GM20000 (cell line): ENCODE results near the gene THNSL1.

Experiments
- DNase-seq: peaks from one replicate; pipeline ENCODE4 v3.0.0; 2012; ENCODE audit warnings: low spot score
- TF ChIP-seq, protein P1 (sequence below): IDR thresholded peaks from 2 replicates; pipeline ENCODE4 v1.5.1; 2012; ENCODE audit warnings: mild to moderate bottlenecking, control low read depth; ENCODE audit errors: extremely low read depth, missing control alignments

The THNSL1 gene

DNA sequence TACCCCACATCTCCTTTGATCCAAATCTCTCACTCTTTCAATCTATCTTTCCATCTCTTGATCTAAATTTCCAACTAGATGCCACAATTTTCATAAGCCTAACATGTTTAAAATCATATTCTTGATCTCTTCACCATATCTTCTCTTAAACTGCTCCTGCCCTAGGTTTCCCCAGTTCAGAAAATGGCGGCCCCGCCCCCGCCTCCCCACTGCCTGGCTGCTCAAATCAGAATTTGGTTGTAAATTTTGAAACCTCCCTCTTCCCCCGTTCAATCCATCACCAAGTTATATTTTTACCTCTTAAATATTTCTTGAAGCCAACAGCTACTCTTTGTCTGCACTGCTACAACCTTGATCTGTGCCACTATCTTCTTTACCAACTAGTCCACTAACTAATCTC lies 36.7 kb upstream of the THNSL1 start:
- no peak for DNase-seq
- TF ChIP-seq, protein P1, sequence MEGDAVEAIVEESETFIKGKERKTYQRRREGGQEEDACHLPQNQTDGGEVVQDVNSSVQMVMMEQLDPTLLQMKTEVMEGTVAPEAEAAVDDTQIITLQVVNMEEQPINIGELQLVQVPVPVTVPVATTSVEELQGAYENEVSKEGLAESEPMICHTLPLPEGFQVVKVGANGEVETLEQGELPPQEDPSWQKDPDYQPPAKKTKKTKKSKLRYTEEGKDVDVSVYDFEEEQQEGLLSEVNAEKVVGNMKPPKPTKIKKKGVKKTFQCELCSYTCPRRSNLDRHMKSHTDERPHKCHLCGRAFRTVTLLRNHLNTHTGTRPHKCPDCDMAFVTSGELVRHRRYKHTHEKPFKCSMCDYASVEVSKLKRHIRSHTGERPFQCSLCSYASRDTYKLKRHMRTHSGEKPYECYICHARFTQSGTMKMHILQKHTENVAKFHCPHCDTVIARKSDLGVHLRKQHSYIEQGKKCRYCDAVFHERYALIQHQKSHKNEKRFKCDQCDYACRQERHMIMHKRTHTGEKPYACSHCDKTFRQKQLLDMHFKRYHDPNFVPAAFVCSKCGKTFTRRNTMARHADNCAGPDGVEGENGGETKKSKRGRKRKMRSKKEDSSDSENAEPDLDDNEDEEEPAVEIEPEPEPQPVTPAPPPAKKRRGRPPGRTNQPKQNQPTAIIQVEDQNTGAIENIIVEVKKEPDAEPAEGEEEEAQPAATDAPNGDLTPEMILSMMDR: no peak

DNA sequence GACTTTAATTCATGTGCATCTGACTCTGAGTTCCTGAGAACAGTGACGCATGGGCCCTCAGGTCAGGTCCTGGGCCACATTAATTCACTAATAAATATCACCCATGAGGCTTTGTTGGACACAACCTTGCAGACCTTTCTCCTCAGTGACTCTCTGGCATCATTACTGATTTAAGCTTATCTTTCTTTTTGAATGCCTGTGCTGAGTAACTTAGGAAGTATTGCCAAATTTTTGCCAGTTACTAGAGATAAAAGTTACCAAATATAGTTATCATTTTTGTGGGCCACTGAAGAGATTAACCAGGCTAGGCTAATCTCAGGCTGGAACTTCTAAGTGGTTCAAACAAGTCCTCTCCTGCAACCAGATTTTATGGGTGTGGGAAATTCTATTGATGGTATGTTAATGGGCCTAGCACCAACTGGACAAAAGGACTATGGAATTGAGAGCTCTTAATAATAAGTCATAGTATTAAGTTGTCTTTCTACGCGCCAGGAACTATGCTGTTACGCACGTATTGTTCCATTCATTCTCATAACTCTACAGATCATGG lies 35.2 kb upstream of the THNSL1 start:
- TF ChIP-seq, protein P1: no peak
- DNase-seq: no peak

DNA sequence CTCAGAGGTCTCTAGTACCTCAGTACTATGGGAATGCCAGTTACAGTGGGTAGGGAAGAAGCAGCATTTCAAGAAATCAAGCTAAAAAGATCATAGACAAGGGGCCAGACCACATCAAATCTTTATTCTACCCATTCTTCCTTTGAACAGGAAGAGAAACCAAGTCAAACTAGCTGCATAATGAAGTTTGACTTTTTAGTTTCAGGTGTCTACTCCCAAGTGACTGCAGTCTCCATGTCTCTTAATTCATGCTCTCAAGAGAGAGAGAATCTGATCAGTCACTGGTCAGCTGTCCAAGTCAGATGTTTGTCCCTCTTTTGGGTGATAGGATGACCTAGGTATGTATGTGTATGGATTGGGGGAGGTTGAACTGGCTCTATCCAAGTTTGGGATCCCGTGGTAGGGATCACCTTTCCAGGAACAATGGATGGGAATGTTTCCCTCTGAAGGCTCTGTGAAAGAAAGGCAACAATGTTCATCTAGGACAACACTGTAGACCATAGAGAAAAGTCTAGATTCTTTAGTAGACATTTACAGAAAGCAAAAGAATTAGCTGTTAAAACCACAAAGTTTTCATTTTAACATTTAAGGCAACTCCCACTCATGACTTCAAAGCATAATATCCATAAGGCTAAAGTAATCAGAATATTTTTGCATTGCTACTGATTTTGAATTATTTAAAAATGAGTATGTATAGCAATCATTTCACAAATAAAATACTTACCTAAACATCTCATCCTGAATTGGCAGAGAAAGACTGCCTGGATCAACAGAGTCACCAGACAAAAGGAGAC lies 33.9 kb upstream of the THNSL1 start:
- TF ChIP-seq, protein P1: no peak
- peak; percentile 7 for DNase-seq

DNA sequence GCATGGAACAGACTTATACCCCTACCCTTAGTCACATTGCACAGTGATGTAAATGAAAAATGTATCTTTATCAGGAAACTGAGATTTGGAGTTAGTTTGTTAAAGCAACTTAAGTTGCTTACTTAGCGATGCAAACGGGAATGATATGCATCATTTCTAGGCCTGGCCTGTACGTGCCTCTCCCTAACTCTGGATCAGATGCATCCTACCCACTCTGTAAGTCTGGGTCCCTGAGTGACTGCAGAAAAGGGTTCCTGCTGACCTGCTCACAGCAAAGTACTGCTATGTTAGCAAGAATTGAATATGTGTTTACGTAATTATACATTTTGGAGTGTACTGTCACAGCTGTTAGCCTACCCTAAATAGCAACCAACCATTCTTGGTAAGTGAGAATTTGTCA lies 33.3 kb upstream of the THNSL1 start:
- TF ChIP-seq, protein P1: no peak
- DNase-seq: no peak

DNA sequence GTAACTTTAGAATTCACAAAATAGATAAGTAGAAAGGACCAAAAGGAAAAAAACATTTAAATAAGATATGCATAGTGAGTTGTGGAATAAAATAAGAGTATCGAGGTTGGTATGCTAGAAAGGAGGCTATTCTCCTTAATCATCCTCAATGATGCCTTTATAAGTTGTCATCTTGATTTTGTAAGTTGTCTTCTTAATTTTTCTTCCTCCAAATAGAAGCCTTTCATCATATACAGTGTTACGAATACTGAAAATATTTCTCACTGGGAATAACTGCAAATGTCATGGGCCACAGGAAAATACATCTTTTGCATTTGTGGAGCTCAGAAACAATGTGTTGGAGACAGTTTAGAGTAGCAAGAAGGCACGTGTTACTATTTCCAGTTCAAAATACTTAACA lies 32.5 kb upstream of the THNSL1 start:
- TF ChIP-seq, protein P1: no peak
- no peak for DNase-seq

DNA sequence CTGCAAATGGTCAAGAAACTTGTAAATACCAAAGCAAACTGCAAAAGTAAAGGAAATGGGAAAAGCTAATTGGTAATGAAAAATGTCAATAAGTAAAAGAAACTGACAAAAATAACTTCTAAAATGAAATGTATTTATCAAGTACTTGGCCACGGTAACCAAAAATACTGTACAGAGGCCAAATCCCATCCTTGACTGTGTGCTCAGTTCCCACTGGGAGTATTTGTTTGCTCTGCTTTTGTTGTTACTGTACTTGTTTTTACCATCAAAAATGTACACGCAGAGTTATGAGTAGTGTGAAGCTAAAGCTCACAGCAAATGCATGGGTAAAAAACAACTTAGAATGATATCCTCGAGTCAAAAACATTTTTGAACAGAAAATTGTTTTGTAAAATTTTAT lies 31.5 kb upstream of the THNSL1 start:
- TF ChIP-seq, protein P1: no peak

DNA sequence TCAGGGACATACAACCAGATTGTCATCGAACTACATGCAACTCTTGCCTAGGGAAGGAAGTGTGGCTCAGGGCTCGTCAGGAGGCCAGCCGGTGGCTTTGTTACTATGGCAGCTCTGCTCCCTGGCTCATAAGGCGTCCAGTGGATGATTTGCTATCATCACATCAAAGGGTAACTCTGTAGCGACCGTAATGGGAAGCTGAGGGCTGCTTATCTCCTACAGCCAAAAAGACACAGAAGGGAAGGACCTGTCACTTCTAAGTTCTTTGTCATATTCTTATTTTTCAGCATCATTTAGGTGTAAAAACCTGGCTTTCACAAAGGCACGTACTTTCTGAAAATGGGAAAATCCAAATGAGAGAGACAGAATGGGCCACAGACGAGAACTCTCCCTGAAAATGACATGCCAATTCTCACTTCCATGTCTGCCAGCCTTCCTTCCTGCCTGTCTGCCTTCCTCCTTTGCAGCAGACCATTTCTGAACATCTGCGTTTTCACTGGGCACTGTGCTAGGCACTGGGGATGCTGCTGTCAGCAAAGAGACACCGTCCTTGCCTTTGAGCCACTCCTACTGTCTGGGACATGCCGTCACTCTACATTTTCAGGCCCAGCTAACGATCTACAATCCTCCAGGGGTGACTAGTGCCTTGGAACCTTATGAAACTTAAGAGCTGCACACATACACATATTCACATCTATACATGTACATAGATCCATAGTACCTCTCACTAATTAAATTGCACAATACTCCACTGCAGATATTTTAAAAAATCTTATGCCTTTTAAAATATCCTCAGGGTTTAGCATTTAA lies 27.4 kb upstream of the THNSL1 start:
- TF ChIP-seq, protein P1: no peak
- no peak for DNase-seq

More for the DNA sequence above, 31.5 kb upstream of the THNSL1 start:
- DNase-seq: no peak
